HCT116 (cell line): ENCODE measurements around the gene FHOD3. TPM values are rescaled to one million over a fixed set of nuclear protein-coding genes. Genes with fewer than 3 reads are reported as not detected.

Experiments used
- ATAC-seq: fragments of 200-7000 bp; cut with Tn5 transposase; 2 replicates; pipeline ENCODE4 v1.9.1; 2020; ENCODE audit warnings: mild to moderate bottlenecking, moderate library complexity
- BruUV-seq: library from RNA; stranded (reverse); fragments of 400-500 nt; replicated peaks from 2 replicates; lab custom pipeline; 2021; lab: Mats Ljungman, UMichigan
- CTCF ChIA-PET: fragments of 300-600 bp; sonication (Branson Sonifier 250); formaldehyde crosslinking; loops from one replicate; lab custom pipeline; 2021; ENCODE audit warnings: antibody characterized with exemption; lab: Charles Lee
- POLR2A ChIA-PET: fragments of 300-600, 350-600 bp; sonication (Branson Sonifier 250); formaldehyde crosslinking; loops from one replicate; lab custom pipeline; 2021; ENCODE audit warnings: antibody characterized with exemption; lab: Charles Lee
- RAD21 ChIA-PET, 2 experiments: fragments of 300-600 bp; sonication (Branson Sonifier 250); formaldehyde crosslinking; loops; one replicate each; lab custom pipeline; 2023; ENCODE audit warnings: low total read pairs in 2 of 2; ENCODE audit not compliant: uncharacterized antibody in 2 of 2, unreplicated experiment in 2 of 2, low non-redundant PET in 1 of 2; lab: Charles Lee
- DNase-seq: peaks from one replicate; pipeline ENCODE4 v3.0.0-alpha.2; 2010; ENCODE audit warnings: low read depth, low spot score
- H2AFZ ChIP-seq: fragments of 200-600 bp; shearing (Covaris generic), sonication (generic); 2 replicates; pipeline ENCODE4 v1.6.1; 2017; ENCODE audit warnings: low read depth, mixed run types, mixed read lengths, antibody characterized with exemption, low read length; ENCODE audit not compliant: poor library complexity, severe bottlenecking
- H3K27ac ChIP-seq: 2 replicates; pipeline ENCODE4 v1.5.1; 2012; ENCODE audit warnings: low read depth, low read length
- H3K27me3 ChIP-seq: fragments of 200-600 bp; sonication (generic); 2 replicates; pipeline ENCODE4 v1.6.1; 2016; ENCODE audit warnings: mixed run types, low read length, mixed read lengths; ENCODE audit not compliant: insufficient read depth
- H3K36me3 ChIP-seq, 2 experiments: fragments of 200-500 bp in 1 of 2; fragments of 200-600 bp in 1 of 2; sonication (Bioruptor generic) in 1 of 2; sonication (generic) in 1 of 2; 2 replicates each; pipeline versions ENCODE4 v1.5.1 to v1.6.1; 2014 to 2016; ENCODE audit warnings: low read length in 2 of 2, inconsistent platforms in 1 of 2, mixed read lengths in 1 of 2, mixed run types in 1 of 2; ENCODE audit not compliant: insufficient read depth in 2 of 2, control insufficient read depth in 1 of 2
- H3K4me1 ChIP-seq, 2 experiments: fragments of 200-600 bp in 1 of 2; sonication (generic) in 1 of 2; 2 replicates each; pipeline versions ENCODE4 v1.5.1 to v1.6.1; 2012 to 2017; ENCODE audit warnings: low read length in 2 of 2, inconsistent platforms in 1 of 2, mild to moderate bottlenecking in 1 of 2, mixed read lengths in 1 of 2, mixed run types in 1 of 2, moderate library complexity in 1 of 2; ENCODE audit not compliant: insufficient read depth in 2 of 2, control insufficient read depth in 1 of 2
- H3K4me2 ChIP-seq: fragments of 200-600 bp; sonication (generic); 2 replicates; pipeline ENCODE4 v1.6.1; 2017; ENCODE audit warnings: mixed run types, low read length, mixed read lengths
- H3K4me3 ChIP-seq, 2 experiments: fragments of 200-600 bp in 1 of 2; sonication (generic) in 1 of 2; replicated peaks in 1 of 2; 2 replicates each; pipeline ENCODE4 v1.5.1; 2011 to 2016; ENCODE audit warnings: low read length in 2 of 2, control low read depth in 1 of 2, low read depth in 1 of 2, mild to moderate bottlenecking in 1 of 2, mixed read lengths in 1 of 2, mixed run types in 1 of 2
- H3K79me2 ChIP-seq: fragments of 200-600 bp; sonication (generic); 2 replicates; pipeline ENCODE4 v1.6.1; 2017; ENCODE audit warnings: mild to moderate bottlenecking, mixed run types, low read length, moderate library complexity, mixed read lengths; ENCODE audit not compliant: insufficient read depth
- H3K9ac ChIP-seq: fragments of 200-600 bp; sonication (generic); 2 replicates; pipeline ENCODE4 v1.6.1; 2016; ENCODE audit warnings: low read length, mixed read lengths
- H3K9me2 ChIP-seq: fragments of 200-600 bp; sonication (generic), shearing (Covaris generic); 2 replicates; pipeline ENCODE4 v1.6.1; 2017; ENCODE audit warnings: mixed run types, mild to moderate bottlenecking, moderate library complexity; ENCODE audit not compliant: insufficient read depth
- H3K9me3 ChIP-seq, 2 experiments: fragments of 200-500 bp in 1 of 2; fragments of 200-600 bp in 1 of 2; sonication (Bioruptor generic) in 1 of 2; sonication (generic) in 1 of 2; 2 replicates each; pipeline ENCODE4 v1.6.1; 2014 to 2017; ENCODE audit warnings: low read length in 2 of 2, mixed read lengths in 2 of 2, inconsistent platforms in 1 of 2, low read depth in 1 of 2, mild to moderate bottlenecking in 1 of 2, mixed run types in 1 of 2, moderate library complexity in 1 of 2; ENCODE audit not compliant: control insufficient read depth in 1 of 2, insufficient read depth in 1 of 2
- H4K20me1 ChIP-seq: fragments of 200-600 bp; sonication (generic), shearing (Covaris generic); 2 replicates; pipeline ENCODE4 v1.6.1; 2017; ENCODE audit warnings: mixed run types, mild to moderate bottlenecking, moderate library complexity; ENCODE audit not compliant: insufficient read depth
- CEBPB ChIP-seq: IDR thresholded peaks from 2 replicates; pipeline ENCODE4 v1.6.1; 2012; ENCODE audit warnings: low read depth
- EGR1 ChIP-seq: IDR thresholded peaks from 2 replicates; pipeline ENCODE4 v1.6.1; 2012; ENCODE audit warnings: low read depth
- ELF1 ChIP-seq: IDR thresholded peaks from 2 replicates; pipeline ENCODE4 v1.6.1; 2012; ENCODE audit warnings: low read depth, borderline replicate concordance
- EZH2 ChIP-seq: fragments of 200-600 bp; sonication (generic); IDR thresholded peaks from 2 replicates; pipeline ENCODE4 v1.6.1; 2017; ENCODE audit warnings: antibody characterized with exemption, mixed run types
- FOSL1 ChIP-seq: IDR thresholded peaks from 2 replicates; pipeline ENCODE4 v1.6.1; 2012; ENCODE audit warnings: low read depth
- JUND ChIP-seq: IDR thresholded peaks from 2 replicates; pipeline ENCODE4 v1.6.1; 2012
- MAX ChIP-seq: IDR thresholded peaks from 2 replicates; pipeline ENCODE4 v1.6.1; 2012
- POLR2AphosphoS5 ChIP-seq: IDR thresholded peaks from 2 replicates; pipeline ENCODE4 v1.6.1; 2011; ENCODE audit warnings: mild to moderate bottlenecking, low read depth, low read length, moderate library complexity
- RAD21 ChIP-seq: IDR thresholded peaks from 2 replicates; pipeline ENCODE4 v1.6.1; 2012; ENCODE audit warnings: low read depth, mild to moderate bottlenecking
- SIN3A ChIP-seq: IDR thresholded peaks from 2 replicates; pipeline ENCODE4 v1.6.1; 2012; ENCODE audit warnings: low read depth
- SP1 ChIP-seq: IDR thresholded peaks from 2 replicates; pipeline ENCODE4 v1.6.1; 2012; ENCODE audit warnings: low read depth
- SRF ChIP-seq: IDR thresholded peaks from 2 replicates; pipeline ENCODE4 v1.6.1; 2012; ENCODE audit warnings: low read depth
- TCF7L2 ChIP-seq: IDR thresholded peaks from 2 replicates; pipeline ENCODE4 v1.7.0; 2011; ENCODE audit warnings: borderline replicate concordance, inconsistent platforms; ENCODE audit not compliant: insufficient read depth, insufficient read length; ENCODE audit errors: extremely low read depth
- ZBTB33 ChIP-seq: IDR thresholded peaks from 2 replicates; pipeline ENCODE4 v1.6.1; 2011; ENCODE audit warnings: mild to moderate bottlenecking, low read length, moderate library complexity; ENCODE audit not compliant: insufficient replicate concordance; ENCODE audit errors: extremely low read depth
- ZFX ChIP-seq: fragments of 450-650 bp; IDR thresholded peaks from 2 replicates; pipeline ENCODE4 v1.6.1; 2017
- intact Hi-C: fragments of 100-400 bp; cut with micrococcal nuclease; formaldehyde crosslinking; loops from 2 replicates; pipeline ENCODE4 v1.10.0; 2022
- total RNA-seq: library from RNA; stranded (reverse); gene quantifications from one replicate; pipeline ENCODE4 v1.2.1, GENCODE V29; 2021; ENCODE audit not compliant: unreplicated experiment

The FHOD3 gene
- total RNA-seq, 1 experiment from 2014 or later: 4.0 TPM

GRCh38 chr18:36454848-36455458, 157.4 kb downstream of the FHOD3 start (continued):
- TF ChIP-seq ZBTB33 (no peak), SRF (no peak)

- ChIA-PET RAD21 (no interaction called here), POLR2A (no interaction called here), CTCF (no interaction called here)
- Histone ChIP-seq H3K4me1 (peaks cover 0 to 9% of the 10 kb centered on the region in 2 experiments; a peak in 2 of 4 replicates), H3K36me3 (no peaks in the 10 kb centered on the region), H3K9me2 (no peaks in the 10 kb centered on the region), H2AFZ (no peak overlapping the region), H3K27me3 (no peaks in the 10 kb centered on the region; the same call in 1 of the 2 replicates), H3K79me2 (no peaks in the 10 kb centered on the region), H4K20me1 (no peaks in the 10 kb centered on the region), H3K4me3 (no peak overlapping the region), H3K9ac (no peak overlapping the region), H3K27ac (no peak overlapping the region), H3K9me3 (no peaks in the 10 kb centered on the region), H3K4me2 (no peak overlapping the region)
- TF ChIP-seq SP1 (no peak), MAX (no peak), POLR2AphosphoS5 (no peak), FOSL1 (no peak), EGR1 (no peak), JUND (no peak), RAD21 (no peak), CEBPB (no peak), SRF (no peak), ZFX (no peak), ZBTB33 (no peak), EZH2 (no peak), TCF7L2 (no peak), SIN3A (no peak), ELF1 (no peak)
- ATAC-seq (no peak), DNase-seq (no peak)
- no TSS peak for BruUV-seq
- intact Hi-C loops: no loop called here
Observed at GRCh38 chr18:36455931-36456330, 158.4 kb downstream of the FHOD3 start.
